Peyer's patch (tissue), 4 donors: Measurements from ENCODE around the gene OPRD1.

Source experiments
- POLR2A ChIP-seq, 2 donors: fragments of 450-650 bp; IDR thresholded peaks; one replicate each; pipeline ENCODE4 v1.5.1; 2017; ENCODE audit warnings: antibody characterized with exemption in 2 of 2, mild to moderate bottlenecking in 2 of 2, moderate library complexity in 2 of 2
- TF ChIP-seq, protein P1 (sequence below), 6 experiments: fragments of 450-650 bp in 4 of 6; fragments of 200-600 bp in 2 of 6; sonication (generic) in 1 of 6; IDR thresholded peaks; one replicate each; pipeline ENCODE4 v1.5.1; 2017 to 2019; ENCODE audit warnings: antibody characterized with exemption in 6 of 6, mild to moderate bottlenecking in 3 of 6, moderate library complexity in 1 of 6

DNA sequence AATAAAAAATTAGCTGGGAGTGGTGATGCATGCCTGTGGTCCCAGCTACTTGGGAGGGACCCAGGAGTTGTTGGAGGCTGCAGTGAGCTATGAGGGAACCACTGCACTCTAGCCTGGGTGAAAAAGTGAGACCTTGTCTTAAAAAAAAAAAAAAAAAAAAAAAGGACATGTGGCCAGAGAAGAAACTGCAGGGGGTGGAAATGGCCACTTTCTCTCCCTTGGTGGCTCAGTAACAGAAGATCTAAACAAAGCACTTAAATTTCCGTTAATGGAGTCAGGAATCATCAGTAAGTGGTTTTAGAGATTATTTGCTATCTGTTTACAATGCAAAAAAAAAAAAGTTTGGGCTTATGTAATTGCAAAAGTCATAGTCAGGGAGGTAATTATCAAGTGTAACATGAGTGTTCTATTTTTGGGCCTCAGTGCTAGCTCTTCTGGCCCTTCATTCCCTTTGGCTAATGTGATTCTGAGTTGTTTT, 19.3 kb upstream of the OPRD1 start:
- TF ChIP-seq, protein P1, sequence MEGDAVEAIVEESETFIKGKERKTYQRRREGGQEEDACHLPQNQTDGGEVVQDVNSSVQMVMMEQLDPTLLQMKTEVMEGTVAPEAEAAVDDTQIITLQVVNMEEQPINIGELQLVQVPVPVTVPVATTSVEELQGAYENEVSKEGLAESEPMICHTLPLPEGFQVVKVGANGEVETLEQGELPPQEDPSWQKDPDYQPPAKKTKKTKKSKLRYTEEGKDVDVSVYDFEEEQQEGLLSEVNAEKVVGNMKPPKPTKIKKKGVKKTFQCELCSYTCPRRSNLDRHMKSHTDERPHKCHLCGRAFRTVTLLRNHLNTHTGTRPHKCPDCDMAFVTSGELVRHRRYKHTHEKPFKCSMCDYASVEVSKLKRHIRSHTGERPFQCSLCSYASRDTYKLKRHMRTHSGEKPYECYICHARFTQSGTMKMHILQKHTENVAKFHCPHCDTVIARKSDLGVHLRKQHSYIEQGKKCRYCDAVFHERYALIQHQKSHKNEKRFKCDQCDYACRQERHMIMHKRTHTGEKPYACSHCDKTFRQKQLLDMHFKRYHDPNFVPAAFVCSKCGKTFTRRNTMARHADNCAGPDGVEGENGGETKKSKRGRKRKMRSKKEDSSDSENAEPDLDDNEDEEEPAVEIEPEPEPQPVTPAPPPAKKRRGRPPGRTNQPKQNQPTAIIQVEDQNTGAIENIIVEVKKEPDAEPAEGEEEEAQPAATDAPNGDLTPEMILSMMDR (IDR thresholded peaks at IDR 0.05): no peak
- no peak for TF ChIP-seq POLR2A (IDR thresholded peaks at IDR 0.05)
